Measurements from ENCODE around the gene EPHA3.

Gene EPHA3

GRCh38 chr3:89525609-89526008 lies 418.2 kb downstream of the EPHA3 start:
- intact Hi-C loops (cut with DNase I): no loop called here
- no peak for DNase-seq

DNA sequence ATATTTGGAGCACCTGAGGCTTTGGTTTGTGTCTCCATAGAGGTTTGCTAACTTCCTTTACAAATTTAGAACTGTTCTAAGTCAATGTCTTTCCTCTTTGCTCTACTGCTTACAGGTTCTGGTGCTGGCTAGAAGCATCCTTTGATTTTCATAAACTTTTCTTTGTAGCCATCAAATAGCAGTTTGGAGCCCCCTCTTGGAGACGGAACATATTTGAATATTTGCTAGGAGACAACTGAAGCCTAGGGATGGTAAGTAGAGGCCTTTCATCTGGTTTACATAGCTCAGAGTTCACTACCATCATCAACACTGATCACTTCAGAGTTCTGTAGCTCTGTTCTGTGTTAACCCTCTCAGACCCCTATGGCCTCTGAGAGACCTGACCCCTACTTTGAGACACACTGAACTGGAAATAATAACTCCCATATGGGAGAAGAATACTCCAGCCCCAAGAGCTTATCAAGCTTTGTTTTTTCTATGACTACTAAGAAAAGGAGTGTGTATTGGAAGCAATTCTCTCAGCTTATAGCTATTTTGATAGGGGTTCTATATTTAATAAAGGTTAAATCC lies 420.4 kb downstream of the EPHA3 start:
- DNase-seq: no peak
- intact Hi-C loops (cut with DNase I): no loop called here
